Fibroblast of pulmonary artery (primary cell): ENCODE data around the gene PARP3.
A peak's percentile ranks its signal among the peaks of the same experiment; 100 is the strongest.

ENCODE experiments used
- DNase-seq: peaks from one replicate; pipeline ENCODE4 v3.0.0-alpha.2; 2010; ENCODE audit warnings: low read depth
- H3K4me3 ChIP-seq: replicated peaks from 2 replicates; pipeline ENCODE4 v1.5.1; 2011; ENCODE audit warnings: low read depth, mild to moderate bottlenecking, control low read depth, low read length, moderate library complexity
- TF ChIP-seq, protein P1 (sequence below): IDR thresholded peaks from 2 replicates; pipeline ENCODE4 v1.5.1; 2011; ENCODE audit warnings: mild to moderate bottlenecking, control low read depth, low read length, inconsistent platforms; ENCODE audit errors: missing control alignments

The PARP3 gene

DNA sequence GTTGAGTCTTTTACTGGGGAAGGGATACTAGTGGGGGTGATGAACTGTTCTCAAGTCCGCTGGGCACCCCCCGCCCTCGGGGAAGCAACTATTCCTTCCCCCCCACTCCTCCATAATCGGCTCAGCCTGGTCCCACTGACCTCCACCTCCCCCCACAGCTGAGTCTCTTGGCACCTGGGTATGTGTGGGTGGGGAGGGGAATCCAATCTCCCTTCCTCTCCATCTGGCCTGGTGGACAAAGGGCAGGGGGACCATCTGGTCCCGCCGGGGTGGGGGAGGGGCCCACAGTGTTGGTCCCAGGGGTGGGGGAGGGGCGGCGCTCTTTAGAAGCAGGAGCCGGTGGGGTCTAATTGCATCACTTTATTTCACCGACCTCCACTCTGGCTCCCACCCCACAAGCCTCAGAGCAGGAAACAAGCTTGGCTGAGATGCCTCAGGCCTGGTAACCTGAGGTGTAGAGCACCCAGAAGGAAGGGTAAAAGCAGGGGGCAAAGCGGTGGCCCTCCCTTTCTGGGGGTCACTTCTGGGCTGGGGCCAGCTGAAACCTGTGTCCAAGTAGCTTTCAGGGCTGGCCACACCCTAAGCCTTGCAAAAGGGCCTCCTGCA is 26.1 kb downstream of the PARP3 start:
- DNase-seq: peak; percentile 16
- TF ChIP-seq, protein P1, sequence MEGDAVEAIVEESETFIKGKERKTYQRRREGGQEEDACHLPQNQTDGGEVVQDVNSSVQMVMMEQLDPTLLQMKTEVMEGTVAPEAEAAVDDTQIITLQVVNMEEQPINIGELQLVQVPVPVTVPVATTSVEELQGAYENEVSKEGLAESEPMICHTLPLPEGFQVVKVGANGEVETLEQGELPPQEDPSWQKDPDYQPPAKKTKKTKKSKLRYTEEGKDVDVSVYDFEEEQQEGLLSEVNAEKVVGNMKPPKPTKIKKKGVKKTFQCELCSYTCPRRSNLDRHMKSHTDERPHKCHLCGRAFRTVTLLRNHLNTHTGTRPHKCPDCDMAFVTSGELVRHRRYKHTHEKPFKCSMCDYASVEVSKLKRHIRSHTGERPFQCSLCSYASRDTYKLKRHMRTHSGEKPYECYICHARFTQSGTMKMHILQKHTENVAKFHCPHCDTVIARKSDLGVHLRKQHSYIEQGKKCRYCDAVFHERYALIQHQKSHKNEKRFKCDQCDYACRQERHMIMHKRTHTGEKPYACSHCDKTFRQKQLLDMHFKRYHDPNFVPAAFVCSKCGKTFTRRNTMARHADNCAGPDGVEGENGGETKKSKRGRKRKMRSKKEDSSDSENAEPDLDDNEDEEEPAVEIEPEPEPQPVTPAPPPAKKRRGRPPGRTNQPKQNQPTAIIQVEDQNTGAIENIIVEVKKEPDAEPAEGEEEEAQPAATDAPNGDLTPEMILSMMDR: no peak
- H3K4me3 ChIP-seq: peak overlapping the region; percentile 67

DNA sequence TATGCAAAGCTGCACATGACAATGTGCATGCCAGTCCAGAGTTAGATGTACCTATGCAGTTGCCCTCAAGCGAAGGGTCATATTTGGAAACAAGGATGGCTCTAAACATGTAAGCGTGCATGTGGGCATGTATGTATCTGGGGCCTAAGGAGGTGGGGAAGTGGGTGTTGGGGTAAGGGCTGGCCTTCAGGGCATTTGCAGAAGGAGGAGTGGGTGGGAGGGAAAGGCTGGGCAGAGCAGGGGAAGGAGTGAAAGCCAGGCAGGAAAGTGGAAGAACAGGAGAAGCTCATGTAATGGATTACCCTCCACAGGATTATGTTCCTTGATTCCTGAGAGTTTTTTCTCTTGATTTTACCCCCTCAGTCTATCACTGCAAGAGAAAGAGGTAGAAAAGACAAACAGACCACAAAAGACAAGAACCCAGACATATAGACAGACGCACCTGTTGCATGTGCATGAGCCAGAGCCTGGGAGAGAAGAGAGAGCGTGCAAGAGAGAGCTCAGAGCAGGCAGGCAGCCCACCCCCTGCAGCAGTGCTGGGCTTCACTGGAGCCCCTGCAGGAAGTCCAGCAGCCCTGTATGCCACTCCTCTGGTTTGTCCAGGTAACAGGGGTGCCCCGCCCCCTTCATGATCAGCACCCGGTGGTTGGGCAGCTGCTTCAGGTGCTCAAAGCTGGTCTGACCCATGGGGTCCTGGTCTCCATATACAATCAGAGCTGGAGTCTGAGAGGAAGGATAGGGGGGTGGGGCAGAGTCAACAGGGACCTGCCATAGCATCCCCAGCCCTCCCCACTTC is 26.9 kb downstream of the PARP3 start:
- TF ChIP-seq, protein P1: no peak
- DNase-seq: no peak
- H3K4me3 ChIP-seq: no peak overlapping the region

DNA sequence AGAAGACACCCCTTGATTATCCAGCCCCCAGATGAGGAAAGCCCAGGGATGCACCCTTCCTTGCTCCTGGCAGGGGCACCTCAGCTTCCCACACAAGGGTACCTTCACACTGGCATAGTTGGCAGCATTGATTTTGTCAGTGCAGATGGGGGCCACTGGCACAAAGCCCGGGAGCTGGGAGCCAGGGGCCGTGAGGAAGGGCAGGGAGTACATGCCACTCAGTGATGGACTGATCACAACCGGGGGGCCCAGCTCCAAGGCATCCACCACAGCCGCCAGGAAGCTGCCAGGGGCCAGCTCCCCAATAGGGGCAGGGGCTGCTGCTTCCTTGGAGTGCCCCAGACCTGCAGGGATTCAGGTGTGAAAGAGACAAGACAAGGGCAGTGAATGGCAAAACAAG is 27.7 kb downstream of the PARP3 start:
- TF ChIP-seq, protein P1: no peak
- DNase-seq: no peak
- H3K4me3 ChIP-seq: no peak overlapping the region

DNA sequence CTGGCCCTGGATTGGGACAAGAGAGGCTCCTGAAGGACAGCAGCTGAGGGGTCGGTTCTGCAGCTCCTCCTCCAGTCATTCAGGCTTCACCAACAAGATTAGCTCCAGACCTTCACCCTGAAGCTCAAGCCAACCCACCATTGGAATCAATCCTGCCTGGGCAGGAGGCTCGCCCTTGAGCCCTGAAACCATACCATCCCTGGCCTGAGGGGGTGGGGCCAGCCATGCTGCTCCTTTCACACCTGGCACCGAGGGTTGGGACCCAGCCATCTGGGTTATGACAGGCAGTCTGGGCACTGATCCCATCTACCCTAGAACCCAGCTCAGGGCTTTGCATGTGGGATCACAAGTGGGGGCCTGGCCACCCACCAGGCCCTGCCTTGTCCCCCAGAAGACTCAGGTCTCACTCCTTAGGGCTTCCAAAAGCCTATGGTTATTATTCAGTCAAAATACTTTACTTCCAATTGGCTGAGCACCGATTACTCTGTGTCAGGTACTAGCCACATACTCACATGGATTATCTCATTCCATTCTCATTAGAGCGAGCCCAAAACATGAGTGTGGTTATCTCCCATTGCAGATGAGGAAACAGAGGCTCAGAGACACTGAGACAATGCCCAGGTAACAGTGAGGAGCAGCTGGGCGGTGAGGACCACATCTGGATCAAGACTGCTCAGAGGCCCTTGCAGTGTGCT is 28.6 kb downstream of the PARP3 start:
- no peak overlapping the region for H3K4me3 ChIP-seq
- DNase-seq: no peak
- TF ChIP-seq, protein P1: no peak

DNA sequence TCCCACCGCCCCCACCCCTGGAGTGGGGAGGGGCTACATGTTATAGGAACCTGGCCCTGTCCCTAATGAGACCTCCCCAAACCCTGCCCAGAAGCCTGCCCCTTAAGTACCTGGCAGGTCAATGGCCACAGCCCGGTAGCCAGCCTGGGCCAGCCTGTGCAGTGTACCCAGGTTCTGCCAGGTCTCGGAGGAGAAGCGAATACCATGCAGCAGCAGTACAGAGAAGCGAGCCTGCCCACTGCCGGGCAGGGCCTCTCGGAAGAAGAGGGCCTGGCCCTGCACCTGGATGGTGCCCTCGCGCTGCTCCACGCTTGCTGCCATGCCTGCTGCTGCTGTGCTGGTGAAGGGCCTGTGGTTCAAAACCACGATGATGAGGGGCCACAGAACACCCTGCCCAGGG is 29.2 kb downstream of the PARP3 start:
- TF ChIP-seq, protein P1: no peak
- DNase-seq: no peak
- H3K4me3 ChIP-seq: no peak overlapping the region

DNA sequence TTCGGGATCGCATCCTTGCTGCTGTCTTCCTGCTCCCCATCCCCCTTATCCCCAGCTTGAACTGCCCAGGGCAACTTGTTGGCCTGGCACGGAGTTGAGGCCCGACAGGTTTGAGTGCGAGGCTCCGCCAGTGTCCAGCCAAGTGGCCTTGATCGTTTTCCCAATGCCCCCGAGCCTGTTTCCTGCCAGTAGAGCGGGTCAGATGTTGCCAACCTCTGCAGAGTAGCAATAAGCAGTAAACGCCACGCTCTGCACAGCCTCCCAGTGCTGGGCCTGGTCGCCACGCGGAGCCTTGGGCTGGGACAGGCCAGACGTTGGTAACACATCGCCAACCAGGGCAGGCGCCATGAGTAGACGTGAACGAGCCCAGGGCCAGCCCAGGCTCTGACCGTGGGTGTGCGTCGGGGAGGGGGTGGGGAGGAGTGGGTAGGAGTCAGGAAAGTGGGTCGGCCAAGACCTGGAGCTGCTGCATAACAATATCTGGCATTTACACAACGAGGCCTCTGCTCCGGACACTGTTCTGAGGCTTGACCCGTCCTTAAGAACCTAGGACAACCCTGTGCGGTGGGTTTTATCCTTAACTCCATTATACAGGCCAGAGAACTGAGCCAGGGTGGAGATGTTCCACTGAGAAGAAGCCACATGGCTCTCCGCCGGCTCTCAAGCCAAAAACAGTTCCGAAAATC is 32.3 kb downstream of the PARP3 start:
- DNase-seq: no peak
- peak overlapping the region; percentile 69 for H3K4me3 ChIP-seq
- TF ChIP-seq, protein P1: no peak
